ENCODE data around the gene RAET1G.

Gene RAET1G

GRCh38 chr6:149897855-149898744, 24.8 kb downstream of the RAET1G start, which contains the start of gene RAET1E:
RAET1E (minus strand) TSS chr6:149898113; CDS start chr6:149890901, 7,212 bp downstream.
- DNase-seq (ENCODE audit: low spot score) = no peak
- Histone ChIP-seq H2AK5ac (ENCODE audit: low read depth, low read length) (no peak within 1 kb of the TSS), H4K91ac (ENCODE audit: low read depth, low read length, poor library complexity) (no peak within 1 kb of the TSS), H2AFZ (ENCODE audit: low read length) (no peak within 1 kb of the TSS), H3K36me3 (replicated peaks in 1 of 2; ENCODE audit: control insufficient read depth in 2 of 2, insufficient read depth in 2 of 2, low read length in 2 of 2) (no peaks in the 10 kb centered on the region), H2BK15ac (ENCODE audit: low read length) (no peak within 1 kb of the TSS), H3K4me3 (ENCODE audit: low read length in 2 of 2) (peak within 1 kb of the TSS in 1 of 2 donors; percentile 65), H2BK12ac (ENCODE audit: low read length) (no peak within 1 kb of the TSS), H3K4me2 (ENCODE audit: insufficient read depth, low read length, poor library complexity, severe bottlenecking) (no peak within 1 kb of the TSS), H3K4me1 (ENCODE audit: control insufficient read depth in 2 of 2, insufficient read depth in 1 of 2, low read depth in 1 of 2, low read length in 2 of 2) (no peaks in the 10 kb centered on the region), H3K23ac (ENCODE audit: low read depth, low read length, poor library complexity) (no peak within 1 kb of the TSS), H2BK120ac (ENCODE audit: low read depth, low read length) (no peak within 1 kb of the TSS), H3K9me3 (replicated peaks in 1 of 2; ENCODE audit: control insufficient read depth in 2 of 2, insufficient read depth in 1 of 2, low read depth in 1 of 2, low read length in 2 of 2) (no peaks in the 10 kb centered on the region), H4K8ac (ENCODE audit: low read depth, low read length) (no peak within 1 kb of the TSS), H3K79me1 (ENCODE audit: low read depth, low read length) (no peaks in the 10 kb centered on the region), H3K18ac (ENCODE audit: low read length) (no peak within 1 kb of the TSS), H3K9ac (ENCODE audit: low read depth, low read length, poor library complexity) (peak within 1 kb of the TSS; percentile 54), H3K27me3 (ENCODE audit: control insufficient read depth in 3 of 3, insufficient read depth in 3 of 3, low read depth in 1 of 3, low read length in 3 of 3) (peaks cover 0 to 20% (median 0%) of the 10 kb centered on the region in 3 experiments), H3K4ac (ENCODE audit: low read length) (no peak within 1 kb of the TSS), H3K27ac (replicated peaks; ENCODE audit: low read length) (no peak within 1 kb of the TSS), H3K14ac (ENCODE audit: low read length) (peak within 1 kb of the TSS; percentile 41), H2BK5ac (ENCODE audit: low read length) (no peak within 1 kb of the TSS)
- WGBS, 2 donors (ENCODE audit: extremely low coverage in 2 of 2, insufficient read length in 2 of 2, insufficient replicate concordance in 1 of 2) = no CpG with 5 or more reads among the region's 17 CpGs

DNA sequence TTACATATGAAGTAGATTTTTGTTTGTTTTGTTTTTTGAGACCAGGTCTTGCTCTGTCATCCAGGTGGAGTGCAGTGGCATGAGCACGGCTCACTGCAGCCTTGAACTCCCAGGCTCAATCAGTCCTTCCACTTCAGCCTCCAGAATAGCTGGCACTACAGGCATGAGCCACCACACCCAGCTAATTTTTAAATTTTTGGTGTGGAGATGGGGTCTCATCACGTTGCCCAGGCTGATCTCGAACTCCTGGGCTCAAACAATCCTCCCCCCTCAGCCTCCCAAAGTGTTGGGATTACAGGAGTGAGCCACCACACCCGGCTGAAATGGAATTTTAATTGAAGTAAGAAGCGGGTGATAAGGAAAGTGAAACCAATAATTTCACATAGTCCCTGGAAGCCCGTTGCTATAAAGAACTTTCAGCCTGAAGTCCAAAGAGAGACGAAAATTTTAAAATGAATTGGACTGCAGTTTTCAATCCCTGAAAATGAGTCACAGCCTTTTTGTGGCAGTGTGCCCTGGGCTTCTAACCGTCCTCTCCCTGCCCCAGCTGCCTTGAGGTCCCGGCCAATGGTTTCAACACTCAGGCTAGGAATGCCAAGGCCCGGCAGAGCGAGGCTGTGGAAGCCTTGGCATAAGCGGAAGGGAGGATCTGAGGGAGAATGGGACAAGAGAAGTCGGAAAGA, 25.8 kb downstream of the RAET1G start:
- Histone ChIP-seq H2BK15ac (ENCODE audit: low read length) (no peak overlapping the region), H3K14ac (ENCODE audit: low read length) (no peak overlapping the region), H3K36me3 (replicated peaks in 1 of 2; ENCODE audit: control insufficient read depth in 2 of 2, insufficient read depth in 2 of 2, low read length in 2 of 2) (no peaks in the 10 kb centered on the region), H3K9ac (ENCODE audit: low read depth, low read length, poor library complexity) (no peak overlapping the region), H3K4me3 (ENCODE audit: low read length in 2 of 2) (no peak overlapping the region), H4K8ac (ENCODE audit: low read depth, low read length) (no peak overlapping the region), H3K4me1 (ENCODE audit: control insufficient read depth in 2 of 2, insufficient read depth in 1 of 2, low read depth in 1 of 2, low read length in 2 of 2) (no peaks in the 10 kb centered on the region), H3K79me1 (ENCODE audit: low read depth, low read length) (no peaks in the 10 kb centered on the region), H2BK12ac (ENCODE audit: low read length) (no peak overlapping the region), H4K91ac (ENCODE audit: low read depth, low read length, poor library complexity) (no peak overlapping the region), H2AK5ac (ENCODE audit: low read depth, low read length) (no peak overlapping the region), H3K27ac (replicated peaks; ENCODE audit: low read length) (no peak overlapping the region), H3K27me3 (ENCODE audit: control insufficient read depth in 3 of 3, insufficient read depth in 3 of 3, low read depth in 1 of 3, low read length in 3 of 3) (peaks cover 0 to 20% (median 0%) of the 10 kb centered on the region in 3 experiments), H3K23ac (ENCODE audit: low read depth, low read length, poor library complexity) (no peak overlapping the region), H2AFZ (ENCODE audit: low read length) (no peak overlapping the region), H3K4ac (ENCODE audit: low read length) (no peak overlapping the region), H2BK120ac (ENCODE audit: low read depth, low read length) (no peak overlapping the region), H3K9me3 (replicated peaks in 1 of 2; ENCODE audit: control insufficient read depth in 2 of 2, insufficient read depth in 1 of 2, low read depth in 1 of 2, low read length in 2 of 2) (no peaks in the 10 kb centered on the region), H3K18ac (ENCODE audit: low read length) (no peak overlapping the region), H3K4me2 (ENCODE audit: insufficient read depth, low read length, poor library complexity, severe bottlenecking) (no peak overlapping the region), H2BK5ac (ENCODE audit: low read length) (no peak overlapping the region)
- WGBS, 2 donors (ENCODE audit: extremely low coverage in 2 of 2, insufficient read length in 2 of 2, insufficient replicate concordance in 1 of 2) = no CpG with 5 or more reads among the region's 13 CpGs
- DNase-seq (ENCODE audit: low spot score) = no peak

GRCh38 chr6:149896491-149896890, 26.4 kb downstream of the RAET1G start:
- no peak overlapping the region for H2AFZ ChIP-seq (ENCODE audit: low read length)
- H3K4me3 ChIP-seq (ENCODE audit: low read length in 2 of 2) = no peak overlapping the region
- no peaks in the 10 kb centered on the region for H3K9me3 ChIP-seq (replicated peaks in 1 of 2; ENCODE audit: control insufficient read depth in 2 of 2, insufficient read depth in 1 of 2, low read depth in 1 of 2, low read length in 2 of 2)

DNA sequence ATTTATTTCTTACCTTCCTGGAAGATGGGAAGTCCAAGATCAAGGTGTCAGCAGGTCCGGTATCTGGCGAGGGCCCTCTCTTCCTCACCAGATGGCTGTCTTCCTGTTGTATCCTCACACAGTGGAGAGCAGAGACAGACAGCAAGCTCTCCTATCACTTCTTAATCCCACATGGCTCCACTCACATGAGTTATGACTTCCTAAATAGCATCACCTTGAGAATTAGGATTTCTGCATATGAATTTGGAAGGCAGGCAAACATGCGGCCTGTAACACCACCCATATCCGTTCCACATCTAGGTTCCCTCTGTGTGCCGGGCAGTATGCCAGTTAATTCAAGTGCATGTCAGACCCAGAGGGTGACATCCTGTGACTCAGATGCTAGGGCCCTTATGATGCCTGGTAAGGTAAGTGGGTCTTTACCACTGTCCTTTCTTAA, 27.1 kb downstream of the RAET1G start:
- Histone ChIP-seq H3K4me2 (ENCODE audit: insufficient read depth, low read length, poor library complexity, severe bottlenecking) (no peak overlapping the region), H3K14ac (ENCODE audit: low read length) (no peak overlapping the region), H3K4me3 (ENCODE audit: low read length in 2 of 2) (no peak overlapping the region), H3K9me3 (replicated peaks in 1 of 2; ENCODE audit: control insufficient read depth in 2 of 2, insufficient read depth in 1 of 2, low read depth in 1 of 2, low read length in 2 of 2) (no peaks in the 10 kb centered on the region), H4K8ac (ENCODE audit: low read depth, low read length) (no peak overlapping the region), H3K4me1 (ENCODE audit: control insufficient read depth in 2 of 2, insufficient read depth in 1 of 2, low read depth in 1 of 2, low read length in 2 of 2) (no peaks in the 10 kb centered on the region), H3K9ac (ENCODE audit: low read depth, low read length, poor library complexity) (no peak overlapping the region), H3K23ac (ENCODE audit: low read depth, low read length, poor library complexity) (no peak overlapping the region), H2AFZ (ENCODE audit: low read length) (no peak overlapping the region), H3K79me1 (ENCODE audit: low read depth, low read length) (no peaks in the 10 kb centered on the region), H3K27me3 (ENCODE audit: control insufficient read depth in 3 of 3, insufficient read depth in 3 of 3, low read depth in 1 of 3, low read length in 3 of 3) (peaks cover 0 to 18% (median 0%) of the 10 kb centered on the region in 3 experiments), H2BK120ac (ENCODE audit: low read depth, low read length) (no peak overlapping the region), H3K4ac (ENCODE audit: low read length) (no peak overlapping the region), H2AK5ac (ENCODE audit: low read depth, low read length) (no peak overlapping the region), H4K91ac (ENCODE audit: low read depth, low read length, poor library complexity) (no peak overlapping the region), H3K18ac (ENCODE audit: low read length) (no peak overlapping the region), H2BK15ac (ENCODE audit: low read length) (no peak overlapping the region), H3K36me3 (replicated peaks in 1 of 2; ENCODE audit: control insufficient read depth in 2 of 2, insufficient read depth in 2 of 2, low read length in 2 of 2) (no peaks in the 10 kb centered on the region), H3K27ac (replicated peaks; ENCODE audit: low read length) (no peak overlapping the region), H2BK5ac (ENCODE audit: low read length) (no peak overlapping the region), H2BK12ac (ENCODE audit: low read length) (no peak overlapping the region)
- WGBS, 2 donors (ENCODE audit: extremely low coverage in 2 of 2, insufficient read length in 2 of 2, insufficient replicate concordance in 1 of 2) = no CpG with 5 or more reads among the region's 5 CpGs
- no peak for DNase-seq (ENCODE audit: low spot score)

More at GRCh38 chr6:149896491-149896890, 26.4 kb downstream of the RAET1G start:
- DNase-seq (ENCODE audit: low spot score) = no peak
- no CpG with 5 or more reads among the region's 3 CpGs for WGBS, 2 donors (ENCODE audit: extremely low coverage in 2 of 2, insufficient read length in 2 of 2, insufficient replicate concordance in 1 of 2)
- Histone ChIP-seq H2BK120ac (ENCODE audit: low read depth, low read length) (no peak overlapping the region), H3K9ac (ENCODE audit: low read depth, low read length, poor library complexity) (no peak overlapping the region), H3K36me3 (replicated peaks in 1 of 2; ENCODE audit: control insufficient read depth in 2 of 2, insufficient read depth in 2 of 2, low read length in 2 of 2) (no peaks in the 10 kb centered on the region), H3K4ac (ENCODE audit: low read length) (no peak overlapping the region), H3K79me1 (ENCODE audit: low read depth, low read length) (no peaks in the 10 kb centered on the region), H3K4me1 (ENCODE audit: control insufficient read depth in 2 of 2, insufficient read depth in 1 of 2, low read depth in 1 of 2, low read length in 2 of 2) (no peaks in the 10 kb centered on the region), H2AK5ac (ENCODE audit: low read depth, low read length) (no peak overlapping the region), H2BK5ac (ENCODE audit: low read length) (no peak overlapping the region), H3K23ac (ENCODE audit: low read depth, low read length, poor library complexity) (peak overlapping the region; percentile 61), H3K18ac (ENCODE audit: low read length) (no peak overlapping the region), H3K27me3 (ENCODE audit: control insufficient read depth in 3 of 3, insufficient read depth in 3 of 3, low read depth in 1 of 3, low read length in 3 of 3) (peaks cover 0 to 17% (median 0%) of the 10 kb centered on the region in 3 experiments), H2BK15ac (ENCODE audit: low read length) (no peak overlapping the region), H4K8ac (ENCODE audit: low read depth, low read length) (no peak overlapping the region), H2BK12ac (ENCODE audit: low read length) (no peak overlapping the region), H3K4me2 (ENCODE audit: insufficient read depth, low read length, poor library complexity, severe bottlenecking) (no peak overlapping the region), H3K14ac (ENCODE audit: low read length) (no peak overlapping the region), H3K27ac (replicated peaks; ENCODE audit: low read length) (no peak overlapping the region), H4K91ac (ENCODE audit: low read depth, low read length, poor library complexity) (no peak overlapping the region)
